Thyroid gland (tissue), 4 donors: ENCODE measurements around the gene TUBA3C.

ENCODE experiments used
- CTCF ChIP-seq, 6 experiments: fragments of 200-600 bp in 3 of 6; fragments of 450-650 bp in 3 of 6; sonication (generic) in 3 of 6; IDR thresholded peaks; one replicate each; pipeline ENCODE4 v1.5.1; 2016 to 2019; ENCODE audit warnings: antibody characterized with exemption in 6 of 6, mild to moderate bottlenecking in 2 of 6, inconsistent platforms in 1 of 6, moderate library complexity in 1 of 6
- POLR2A ChIP-seq, 2 donors: fragments of 450-650 bp; IDR thresholded peaks; one replicate each; pipeline ENCODE4 v1.6.1; 2017; ENCODE audit warnings: antibody characterized with exemption in 2 of 2, mild to moderate bottlenecking in 2 of 2, moderate library complexity in 1 of 2

DNA sequence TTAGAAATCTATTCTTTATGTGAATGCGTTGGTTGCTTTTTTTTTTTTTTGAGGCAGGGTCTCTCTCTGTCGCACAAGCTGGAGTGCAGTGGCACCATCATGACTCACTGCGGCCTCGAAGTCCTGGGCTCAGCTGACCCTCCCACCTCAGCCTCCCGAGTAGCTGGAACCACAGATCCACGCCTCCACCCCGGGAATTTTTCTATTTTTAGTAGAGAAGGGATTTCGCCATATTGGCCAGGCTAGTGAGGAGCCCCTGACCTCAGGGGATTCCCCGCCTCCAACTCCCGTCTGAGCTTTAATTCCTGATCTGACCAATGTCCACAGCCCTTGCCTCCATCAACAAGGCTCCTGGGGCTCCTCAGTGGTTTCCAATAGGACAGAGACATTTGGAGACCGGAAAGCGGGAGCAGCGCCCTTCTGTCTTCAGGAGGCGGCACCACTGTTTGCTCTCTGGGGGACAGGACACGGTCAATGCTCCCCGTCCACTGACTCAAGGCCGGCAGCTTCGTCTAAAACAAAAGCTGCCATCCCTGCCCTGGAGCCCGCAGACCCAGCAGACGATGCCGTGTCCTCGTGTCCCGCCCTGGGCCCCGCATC lies 503 bp downstream of the TUBA3C start:
- TF ChIP-seq CTCF (IDR thresholded peaks at IDR 0.05) (no peak), POLR2A (IDR thresholded peaks at IDR 0.05) (no peak)
